GM08714 (cell line): Measurements from ENCODE around the gene NPAS1.

Source experiments
- H3K4me3 ChIP-seq: fragments of 200-500 bp; sonication (Bioruptor generic); 2 replicates; pipeline ENCODE4 v1.5.1; 2014; ENCODE audit warnings: mild to moderate bottlenecking, low read length, inconsistent platforms
- ZNF274 ChIP-seq: IDR thresholded peaks from 2 replicates; pipeline ENCODE4 v1.6.1; 2012; ENCODE audit warnings: mild to moderate bottlenecking, low read depth, low read length

The NPAS1 gene

GRCh38 chr19:47021536-47022139 lies 2.0 kb downstream of the NPAS1 start:
- no peak overlapping the region for H3K4me3 ChIP-seq
- TF ChIP-seq ZNF274 = no peak

- H3K4me3 ChIP-seq = no peak overlapping the region
- TF ChIP-seq ZNF274 = no peak
Measured at GRCh38 chr19:47022140-47022536, 2.5 kb downstream of the NPAS1 start.

- TF ChIP-seq ZNF274 = no peak
- H3K4me3 ChIP-seq = no peak overlapping the region
Measured at GRCh38 chr19:47022541-47023447, 3.2 kb downstream of the NPAS1 start.

- no peak overlapping the region for H3K4me3 ChIP-seq
- no peak for TF ChIP-seq ZNF274
Measured at GRCh38 chr19:47023448-47023794, 3.8 kb downstream of the NPAS1 start.

- no peak overlapping the region for H3K4me3 ChIP-seq
- TF ChIP-seq ZNF274 = no peak
Measured at GRCh38 chr19:47024502-47024901, 4.9 kb downstream of the NPAS1 start.

GRCh38 chr19:47026156-47026555 lies 6.5 kb downstream of the NPAS1 start:
- TF ChIP-seq ZNF274 = no peak
- H3K4me3 ChIP-seq = no peak overlapping the region

- H3K4me3 ChIP-seq = no peak overlapping the region
- no peak for TF ChIP-seq ZNF274
Measured at GRCh38 chr19:47026889-47027288, 7.3 kb downstream of the NPAS1 start.

- TF ChIP-seq ZNF274 = no peak
Measured at GRCh38 chr19:47027586-47028088, 8.0 kb downstream of the NPAS1 start.

GRCh38 chr19:47028195-47028601 lies 8.6 kb downstream of the NPAS1 start:
- no peak overlapping the region for H3K4me3 ChIP-seq

More at GRCh38 chr19:47027586-47028088, 8.0 kb downstream of the NPAS1 start:
- no peak overlapping the region for H3K4me3 ChIP-seq

GRCh38 chr19:47032171-47032811 lies 12.7 kb downstream of the NPAS1 start:
- no peak for TF ChIP-seq ZNF274
- no peak overlapping the region for H3K4me3 ChIP-seq

More at GRCh38 chr19:47028195-47028601, 8.6 kb downstream of the NPAS1 start:
- TF ChIP-seq ZNF274 = no peak

GRCh38 chr19:47035127-47036096 lies 15.8 kb downstream of the NPAS1 start:
- TF ChIP-seq ZNF274 = no peak

GRCh38 chr19:47036097-47036651 lies 16.5 kb downstream of the NPAS1 start:
- TF ChIP-seq ZNF274 = no peak
- peak overlapping the region; percentile 69 for H3K4me3 ChIP-seq

More at GRCh38 chr19:47035127-47036096, 15.8 kb downstream of the NPAS1 start:
- peak overlapping the region; percentile 69 for H3K4me3 ChIP-seq

GRCh38 chr19:47037766-47038165 lies 18.1 kb downstream of the NPAS1 start:
- no peak for TF ChIP-seq ZNF274
- no peak overlapping the region for H3K4me3 ChIP-seq

GRCh38 chr19:47039239-47039874 lies 19.7 kb downstream of the NPAS1 start:
- TF ChIP-seq ZNF274 = no peak
- H3K4me3 ChIP-seq = no peak overlapping the region
